ENCODE data around the gene TRAPPC12.
"Not testable (repeated sequence)": the region's sequence is repeated elsewhere in the genome, so short reads cannot be mapped to it uniquely, and the experiment has no call there.

Gene TRAPPC12

DNA sequence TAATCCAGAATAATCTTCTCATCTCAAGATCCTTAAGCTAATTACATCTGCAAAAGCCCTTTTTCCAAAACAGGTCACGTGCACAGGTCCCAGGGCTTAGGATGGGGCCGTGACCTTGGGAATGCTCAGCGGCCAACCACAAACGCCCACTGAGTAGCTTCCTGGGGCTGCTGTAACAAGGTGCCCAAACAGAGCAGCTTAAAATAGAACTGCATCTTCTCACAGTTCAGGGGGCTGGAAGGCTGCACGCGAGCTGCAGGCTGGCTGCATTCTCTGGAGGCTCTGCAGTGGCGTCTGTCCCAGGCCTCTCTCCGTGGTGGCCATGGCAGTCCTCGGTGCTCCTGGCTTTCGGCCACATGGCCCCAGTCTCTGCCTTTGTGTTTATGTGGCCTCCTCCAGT, 107.9 kb downstream of the TRAPPC12 start:
- no peak for DNase-seq (ENCODE audit: low spot score)

DNA sequence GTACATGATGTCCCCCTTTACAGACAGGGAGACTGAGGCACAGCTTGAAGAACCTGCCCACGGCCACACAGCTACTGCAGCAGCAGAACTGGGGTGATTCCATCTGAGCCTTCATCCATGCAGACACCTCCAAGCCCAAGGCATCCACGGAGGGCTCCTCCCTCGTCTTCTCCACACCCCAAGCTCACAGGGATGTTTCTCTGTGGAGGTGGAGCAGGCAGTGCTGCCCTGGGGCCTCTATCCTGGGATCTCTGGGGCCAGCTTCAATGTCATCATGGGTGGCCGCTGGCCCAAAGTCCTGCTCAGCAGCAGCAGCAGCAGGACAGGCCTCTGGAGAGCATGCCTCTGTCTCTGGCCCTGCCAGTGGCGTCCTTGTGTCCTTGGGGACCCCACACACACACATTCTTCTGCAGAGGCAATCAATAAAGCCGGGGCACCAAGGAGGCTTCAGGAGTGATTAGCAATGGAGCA, 108.6 kb downstream of the TRAPPC12 start:
- DNase-seq (ENCODE audit: low spot score): no peak

DNA sequence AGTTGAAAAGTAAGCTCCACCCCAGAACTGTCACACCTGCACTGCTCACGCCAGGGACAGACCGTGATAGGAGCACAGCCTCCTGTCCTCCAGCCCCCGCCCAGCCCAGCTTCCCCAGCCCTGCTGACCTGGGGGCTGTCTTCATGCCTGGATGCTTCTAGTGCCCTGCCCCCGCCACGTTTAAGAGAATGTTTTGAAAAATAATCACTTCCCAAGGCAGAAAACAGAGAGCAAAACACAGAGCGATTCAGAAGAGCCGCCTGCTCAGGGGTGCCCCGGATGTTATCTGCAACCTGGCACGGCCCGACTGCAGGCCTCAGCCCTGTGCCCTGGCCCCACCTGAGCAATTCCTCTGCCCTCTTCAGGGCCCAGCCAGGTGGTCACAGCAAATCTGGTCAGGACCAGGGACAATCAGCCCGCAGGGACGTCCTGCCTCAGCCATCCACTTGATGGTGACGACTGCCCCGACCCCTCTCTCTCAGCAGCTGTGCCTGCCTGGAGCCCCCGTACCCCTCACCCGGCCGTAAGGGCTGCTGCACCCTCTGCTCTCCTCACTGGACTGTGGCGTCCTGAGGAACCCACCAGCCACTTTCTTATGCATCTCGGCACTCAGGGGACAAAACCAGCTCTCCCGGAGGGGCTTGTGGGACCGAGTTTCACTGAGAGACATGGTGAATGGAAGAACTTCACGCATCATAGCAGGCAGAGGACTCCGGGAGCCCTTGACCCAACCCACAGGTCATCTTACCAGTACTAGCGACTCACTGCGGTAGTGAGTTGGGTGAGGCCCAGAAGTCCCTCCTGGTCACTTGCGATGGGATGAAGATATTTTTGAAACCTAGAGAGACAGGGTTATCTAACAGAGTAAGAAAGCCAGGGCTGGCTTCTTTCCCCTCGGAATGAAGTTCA, 109.6 kb downstream of the TRAPPC12 start:
- no peak for DNase-seq (ENCODE audit: low spot score)

- DNase-seq (ENCODE audit: low spot score): no peak
These were observed 110.2 kb downstream of the TRAPPC12 start for GRCh38 chr2:3489764-3490115.

GRCh38 chr2:3490191-3491170, 111.0 kb downstream of the TRAPPC12 start:
- no peak for DNase-seq (ENCODE audit: low spot score)

DNA sequence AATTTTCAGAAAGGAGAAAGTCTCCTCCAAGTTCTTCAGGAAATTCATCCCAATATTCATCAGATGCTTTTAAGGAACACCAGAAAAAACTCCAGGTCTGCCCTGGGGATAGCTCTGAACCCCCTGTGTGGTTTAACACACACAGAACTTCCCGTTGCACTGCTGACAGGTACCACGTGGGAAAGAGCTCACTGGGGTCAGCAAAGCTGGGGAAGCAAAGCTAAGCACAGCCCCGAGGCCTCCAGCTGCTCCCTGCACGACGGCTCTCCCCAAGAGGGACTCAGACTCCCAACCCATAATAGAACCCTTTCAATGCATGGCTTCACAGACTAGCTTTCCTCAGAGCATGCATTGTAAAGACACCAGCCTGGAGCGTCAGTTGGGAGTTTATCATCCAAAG, 111.8 kb downstream of the TRAPPC12 start:
- DNase-seq (ENCODE audit: low spot score): no peak

- no peak for DNase-seq (ENCODE audit: low spot score)
These were observed 112.4 kb downstream of the TRAPPC12 start for GRCh38 chr2:3491716-3492474.

DNA sequence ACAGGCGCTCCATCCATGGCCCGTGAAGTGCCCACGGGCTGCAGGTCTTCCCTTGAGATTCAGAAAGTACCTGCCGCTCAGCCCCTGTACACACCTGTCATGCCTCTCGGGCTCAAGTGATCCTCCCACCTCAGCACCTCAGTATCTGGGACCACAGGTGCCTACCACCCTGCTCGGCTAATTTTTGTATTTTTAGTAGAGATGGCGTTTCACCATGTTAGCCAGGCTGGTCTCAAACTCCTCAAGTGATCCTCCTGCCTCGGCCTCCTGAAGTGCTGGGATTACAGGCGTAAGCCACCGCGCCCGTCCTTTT, 112.9 kb downstream of the TRAPPC12 start:
- not testable (repeated sequence) for DNase-seq (ENCODE audit: low spot score)

GRCh38 chr2:3492951-3493614, 113.6 kb downstream of the TRAPPC12 start:
- no peak for DNase-seq (ENCODE audit: low spot score)

- no peak for DNase-seq (ENCODE audit: low spot score)
These were observed 114.1 kb downstream of the TRAPPC12 start for GRCh38 chr2:3493615-3494007.

DNA sequence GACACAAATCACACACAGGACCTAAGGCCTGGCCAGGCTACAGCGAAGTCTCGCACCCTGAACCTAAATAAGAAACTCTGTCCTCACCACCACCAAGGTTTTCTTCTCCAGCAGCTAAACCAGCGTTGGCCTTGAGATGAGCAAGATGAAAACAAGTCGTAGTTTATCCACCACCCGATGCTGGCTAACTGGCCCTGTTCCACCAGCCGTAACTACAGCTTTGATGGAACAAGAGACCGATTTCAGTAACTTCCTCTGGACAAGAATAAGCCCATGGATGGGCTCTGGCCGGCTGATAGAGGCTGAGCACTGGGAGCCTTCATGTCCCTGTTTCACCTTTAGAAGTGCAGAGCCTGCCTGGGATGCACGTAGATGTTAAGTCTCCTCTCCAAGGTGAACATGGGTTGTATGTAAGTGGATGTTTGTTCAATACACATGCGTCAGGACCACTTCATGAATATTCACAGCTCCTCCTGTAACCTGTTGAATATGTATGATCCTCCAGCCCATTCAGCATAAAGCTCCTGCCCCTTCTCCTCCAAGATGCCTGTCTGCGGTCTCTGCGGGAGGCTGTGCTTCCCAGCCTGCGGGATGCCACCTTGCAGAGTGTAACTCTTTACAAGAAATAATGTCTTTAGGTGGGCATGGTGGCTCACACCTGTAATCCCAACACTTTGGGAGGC, 115.6 kb downstream of the TRAPPC12 start:
- DNase-seq (ENCODE audit: low spot score): no peak

- not testable (repeated sequence) for DNase-seq (ENCODE audit: low spot score)
These were observed 117.2 kb downstream of the TRAPPC12 start for GRCh38 chr2:3496708-3497080.

DNA sequence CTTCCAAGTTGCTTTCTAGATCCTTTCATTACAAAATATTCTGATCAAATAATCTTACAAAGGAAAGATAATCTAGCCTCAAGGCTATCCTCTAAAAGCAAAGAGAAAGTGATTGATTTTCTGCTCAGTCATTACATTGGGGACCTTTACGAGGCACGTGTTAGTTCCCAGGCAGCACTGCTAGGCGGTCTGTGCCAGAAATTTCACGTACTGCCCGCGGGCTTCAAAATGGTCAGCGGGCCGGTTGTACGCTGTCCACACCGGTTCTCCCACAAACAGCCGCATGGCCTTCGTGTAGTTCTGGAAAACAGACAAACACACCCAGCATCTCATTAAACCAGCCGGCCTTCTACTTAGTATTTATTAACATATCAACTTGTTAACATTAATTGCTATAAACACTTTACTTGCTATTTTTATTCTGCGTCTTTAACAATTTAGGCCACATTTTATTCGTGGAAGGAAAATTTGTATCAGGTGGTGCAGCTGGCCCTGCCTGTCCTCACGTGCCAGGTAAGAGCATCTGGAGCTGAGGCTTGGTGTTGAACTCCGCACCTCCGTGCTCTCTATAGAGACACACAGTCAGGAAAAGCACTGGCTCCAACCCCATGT, 119.4 kb downstream of the TRAPPC12 start:
- DNase-seq (ENCODE audit: low spot score): no peak

- DNase-seq (ENCODE audit: low spot score): no peak
These were observed 120.9 kb downstream of the TRAPPC12 start for GRCh38 chr2:3500326-3500899.

- DNase-seq (ENCODE audit: low spot score): no peak
These were observed 123.6 kb downstream of the TRAPPC12 start for GRCh38 chr2:3503046-3503445.

GRCh38 chr2:3503483-3503882, 124.0 kb downstream of the TRAPPC12 start:
- DNase-seq (ENCODE audit: low spot score): no peak

DNA sequence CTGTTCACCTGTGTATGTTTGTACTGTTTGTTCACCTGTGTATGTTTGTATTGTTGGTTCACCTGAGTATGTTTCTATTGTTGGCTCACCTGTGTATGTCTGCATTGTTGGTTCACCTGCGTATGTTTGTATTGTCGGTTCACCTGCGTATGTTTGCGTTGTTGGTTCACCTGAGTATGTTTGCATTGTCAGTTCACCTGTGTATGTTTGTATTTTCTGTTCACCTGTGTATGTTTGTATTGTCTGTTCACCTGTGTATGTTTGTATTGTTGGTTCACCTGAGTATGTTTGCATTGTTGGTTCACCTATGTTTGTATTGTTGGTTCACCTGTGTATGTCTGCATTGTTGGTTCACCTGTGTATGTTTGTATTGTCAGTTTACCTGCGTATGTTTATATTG, 125.2 kb downstream of the TRAPPC12 start:
- DNase-seq (ENCODE audit: low spot score): no peak

- DNase-seq (ENCODE audit: low spot score): no peak
These were observed 126.3 kb downstream of the TRAPPC12 start for GRCh38 chr2:3505771-3506170.

DNA sequence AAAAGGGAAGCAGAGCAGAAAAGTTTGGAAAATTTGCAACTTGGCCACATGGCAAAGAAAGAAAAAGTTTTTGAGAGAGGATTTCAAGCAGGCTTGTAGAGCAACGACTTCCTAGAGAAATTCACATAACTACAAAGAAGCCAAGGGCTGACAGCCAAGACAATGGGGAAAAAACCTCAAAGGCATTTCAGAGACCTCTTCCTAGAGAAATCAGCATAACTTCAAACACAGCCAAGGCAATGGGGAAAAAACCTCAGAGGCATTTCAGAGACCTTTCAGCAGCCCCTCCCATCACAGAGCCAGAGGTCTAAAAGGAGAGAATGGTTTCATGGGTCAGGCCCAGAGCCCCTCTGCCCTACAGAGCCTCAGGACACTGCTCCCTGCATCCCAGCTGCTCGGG, 132.6 kb downstream of the TRAPPC12 start:
- DNase-seq (ENCODE audit: low spot score): no peak

Measured in putamen (tissue), 1 donor.